ENCODE results near the gene COMT.

COMT gene

GRCh38 chr22:19996694-19997384 lies 55.3 kb downstream of the COMT start:
- DNase-seq: no peak

GRCh38 chr22:19997561-19998231 lies 56.1 kb downstream of the COMT start:
- DNase-seq: no peak

GRCh38 chr22:19998232-19998951 lies 56.8 kb downstream of the COMT start:
- no peak for DNase-seq

- DNase-seq: no peak
Observed at GRCh38 chr22:19998991-19999820, 57.6 kb downstream of the COMT start.

GRCh38 chr22:20000246-20001081 lies 58.9 kb downstream of the COMT start:
- DNase-seq: no peak

- no peak for DNase-seq
Observed at GRCh38 chr22:20001082-20001638, 59.6 kb downstream of the COMT start.

- no peak for DNase-seq
Observed at GRCh38 chr22:20002128-20002527, 60.6 kb downstream of the COMT start.

- no peak for DNase-seq
Observed at GRCh38 chr22:20002636-20003035, 61.1 kb downstream of the COMT start.

GRCh38 chr22:20003304-20003703 lies 61.7 kb downstream of the COMT start:
- DNase-seq: no peak

GRCh38 chr22:20004464-20004863 lies 62.9 kb downstream of the COMT start:
- no peak for DNase-seq

GRCh38 chr22:20008221-20008995 lies 66.8 kb downstream of the COMT start:
- no peak for DNase-seq

GRCh38 chr22:20009018-20009491 lies 67.5 kb downstream of the COMT start:
- DNase-seq: no peak

- DNase-seq: no peak
Observed at GRCh38 chr22:20009582-20010306, 68.2 kb downstream of the COMT start.

- DNase-seq: no peak
Observed at GRCh38 chr22:20010307-20011122, 68.9 kb downstream of the COMT start.

- no peak for DNase-seq
Observed at GRCh38 chr22:20011123-20011992, 69.8 kb downstream of the COMT start.

GRCh38 chr22:20011993-20012740 lies 70.6 kb downstream of the COMT start:
- no peak for DNase-seq

- no peak for DNase-seq
Observed at GRCh38 chr22:20012741-20013331, 71.3 kb downstream of the COMT start.

Data from fibroblast of skin of scalp (primary cell).